HFF-Myc (cell line): ENCODE data around the gene APCDD1L.

Source experiments
- DNase-seq: peaks from one replicate; pipeline ENCODE4 v3.0.0-alpha.2; 2011; ENCODE audit warnings: low read depth; ENCODE audit errors: extremely low read depth
- H3K4me3 ChIP-seq: replicated peaks from 2 replicates; pipeline ENCODE4 v1.5.1; 2011; ENCODE audit warnings: low read depth, mild to moderate bottlenecking, control low read depth, low read length
- CTCF ChIP-seq: IDR thresholded peaks from 2 replicates; pipeline ENCODE4 v1.5.1; 2012; ENCODE audit warnings: mild to moderate bottlenecking, low read depth, low read length, control low read depth; ENCODE audit errors: missing control alignments

APCDD1L gene

GRCh38 chr20:58459058-58459750 is 56.0 kb downstream of the APCDD1L start:
- TF ChIP-seq CTCF: no peak
- DNase-seq: no peak
- no peak overlapping the region for H3K4me3 ChIP-seq

GRCh38 chr20:58458342-58459057 is 56.7 kb downstream of the APCDD1L start:
- H3K4me3 ChIP-seq: no peak overlapping the region
- DNase-seq: no peak
- TF ChIP-seq CTCF: no peak

GRCh38 chr20:58457083-58457695 is 58.0 kb downstream of the APCDD1L start:
- TF ChIP-seq CTCF: no peak
- DNase-seq: peak; percentile 27

GRCh38 chr20:58454460-58454859 is 60.7 kb downstream of the APCDD1L start:
- H3K4me3 ChIP-seq: no peak overlapping the region
- TF ChIP-seq CTCF: no peak
- DNase-seq: no peak

More at GRCh38 chr20:58457083-58457695, 58.0 kb downstream of the APCDD1L start:
- H3K4me3 ChIP-seq: no peak overlapping the region

- no peak overlapping the region for H3K4me3 ChIP-seq
- no peak for DNase-seq
- no peak for TF ChIP-seq CTCF
Observed at GRCh38 chr20:58453391-58453790, 61.8 kb downstream of the APCDD1L start.

GRCh38 chr20:58452667-58453255 is 62.4 kb downstream of the APCDD1L start:
- TF ChIP-seq CTCF: no peak
- H3K4me3 ChIP-seq: no peak overlapping the region
- no peak for DNase-seq
